ENCODE measurements around the gene SPAG16.
"Not testable (repeated sequence)": the region's sequence is repeated elsewhere in the genome, so short reads cannot be mapped to it uniquely, and the experiment has no call there.

SPAG16 gene

GRCh38 chr2:213320604-213321003 lies 36.3 kb downstream of the SPAG16 start:
- H3K27me3 ChIP-seq (ENCODE audit: insufficient read depth, low read length), result no peaks in the 10 kb centered on the region
- no peaks in the 10 kb centered on the region for H3F3A ChIP-seq (ENCODE audit: insufficient read depth, low read length)
- peaks cover 6% of the 10 kb centered on the region; the same call in 1 of the 2 replicates for H3K36me3 ChIP-seq (ENCODE audit: insufficient read depth, low read length)
- H3K4me2 ChIP-seq (ENCODE audit: low read length), result no peak overlapping the region
- H4K20me1 ChIP-seq (ENCODE audit: insufficient read depth, low read length), result no peaks in the 10 kb centered on the region
- H3K9me2 ChIP-seq (ENCODE audit: low read depth, low read length), result no peaks in the 10 kb centered on the region
- H3K4me3 ChIP-seq (ENCODE audit: low read depth, low read length, poor library complexity, severe bottlenecking), result no peak overlapping the region
- H3K9ac ChIP-seq (ENCODE audit: low read length), result no peak overlapping the region
- no peak overlapping the region for H2AFZ ChIP-seq (ENCODE audit: low read length)
- H3K4me1 ChIP-seq (ENCODE audit: insufficient read depth, low read length, severe bottlenecking), result no peaks in the 10 kb centered on the region
- no peaks in the 10 kb centered on the region for H3K79me2 ChIP-seq (ENCODE audit: insufficient read depth, low read length)
- no peak for TF ChIP-seq EZH2 (IDR thresholded peaks at IDR 0.05; ENCODE audit: borderline replicate concordance, low read length)
- TF ChIP-seq, protein P1, sequence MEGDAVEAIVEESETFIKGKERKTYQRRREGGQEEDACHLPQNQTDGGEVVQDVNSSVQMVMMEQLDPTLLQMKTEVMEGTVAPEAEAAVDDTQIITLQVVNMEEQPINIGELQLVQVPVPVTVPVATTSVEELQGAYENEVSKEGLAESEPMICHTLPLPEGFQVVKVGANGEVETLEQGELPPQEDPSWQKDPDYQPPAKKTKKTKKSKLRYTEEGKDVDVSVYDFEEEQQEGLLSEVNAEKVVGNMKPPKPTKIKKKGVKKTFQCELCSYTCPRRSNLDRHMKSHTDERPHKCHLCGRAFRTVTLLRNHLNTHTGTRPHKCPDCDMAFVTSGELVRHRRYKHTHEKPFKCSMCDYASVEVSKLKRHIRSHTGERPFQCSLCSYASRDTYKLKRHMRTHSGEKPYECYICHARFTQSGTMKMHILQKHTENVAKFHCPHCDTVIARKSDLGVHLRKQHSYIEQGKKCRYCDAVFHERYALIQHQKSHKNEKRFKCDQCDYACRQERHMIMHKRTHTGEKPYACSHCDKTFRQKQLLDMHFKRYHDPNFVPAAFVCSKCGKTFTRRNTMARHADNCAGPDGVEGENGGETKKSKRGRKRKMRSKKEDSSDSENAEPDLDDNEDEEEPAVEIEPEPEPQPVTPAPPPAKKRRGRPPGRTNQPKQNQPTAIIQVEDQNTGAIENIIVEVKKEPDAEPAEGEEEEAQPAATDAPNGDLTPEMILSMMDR (IDR thresholded peaks at IDR 0.05; ENCODE audit: low read length), result no peak
- H3K9me3 ChIP-seq (ENCODE audit: low read length), result no peaks in the 10 kb centered on the region
- H3K27ac ChIP-seq (ENCODE audit: low read depth, low read length, poor library complexity, severe bottlenecking), result no peak overlapping the region

DNA sequence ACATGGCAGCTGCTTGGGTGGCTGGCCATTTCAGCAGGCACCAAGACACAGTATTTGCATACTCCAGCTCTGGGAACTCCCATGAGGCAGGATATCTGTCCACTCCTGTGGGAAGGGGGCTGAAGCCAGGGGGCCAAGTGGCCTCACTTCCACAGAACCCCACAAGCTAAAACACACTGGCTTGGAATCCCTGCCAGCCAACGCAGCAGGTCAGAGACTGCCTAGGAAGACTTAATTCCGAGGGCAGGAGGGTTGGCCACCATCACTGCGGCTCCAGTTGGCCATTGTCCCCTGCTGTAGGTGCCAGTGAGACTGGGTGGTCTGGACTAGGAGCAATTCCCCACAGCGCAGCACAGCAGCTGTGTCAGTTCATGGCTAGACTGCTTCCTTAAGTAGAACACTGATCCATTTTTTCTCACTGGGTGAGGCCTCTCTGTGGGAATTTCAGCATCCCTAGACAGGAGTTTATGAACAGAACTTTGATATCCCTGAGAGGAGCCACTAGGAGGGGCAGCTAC lies 52.0 kb downstream of the SPAG16 start:
- H3K9me2 ChIP-seq (ENCODE audit: low read depth, low read length), result no peaks in the 10 kb centered on the region; the same call in 1 of the 2 replicates
- no peak overlapping the region for H3K4me2 ChIP-seq (ENCODE audit: low read length)
- no peak overlapping the region for H2AFZ ChIP-seq (ENCODE audit: low read length)
- H3K4me1 ChIP-seq (ENCODE audit: insufficient read depth, low read length, severe bottlenecking), result no peaks in the 10 kb centered on the region
- H3K9ac ChIP-seq (ENCODE audit: low read length), result no peak overlapping the region
- H3K9me3 ChIP-seq (ENCODE audit: low read length), result 0 out of 2 replicates have a peak, but pooled peaks cover 3% of the 10 kb centered on the region
- H3K27me3 ChIP-seq (ENCODE audit: insufficient read depth, low read length), result no peaks in the 10 kb centered on the region
- H3K27ac ChIP-seq (ENCODE audit: low read depth, low read length, poor library complexity, severe bottlenecking), result no peak overlapping the region
- H3K36me3 ChIP-seq (ENCODE audit: insufficient read depth, low read length), result no peaks in the 10 kb centered on the region
- H4K20me1 ChIP-seq (ENCODE audit: insufficient read depth, low read length), result no peaks in the 10 kb centered on the region
- no peak overlapping the region for H3K4me3 ChIP-seq (ENCODE audit: low read depth, low read length, poor library complexity, severe bottlenecking)
- no peak for TF ChIP-seq EZH2 (IDR thresholded peaks at IDR 0.05; ENCODE audit: borderline replicate concordance, low read length)
- no peaks in the 10 kb centered on the region for H3K79me2 ChIP-seq (ENCODE audit: insufficient read depth, low read length)
- no peaks in the 10 kb centered on the region for H3F3A ChIP-seq (ENCODE audit: insufficient read depth, low read length)

GRCh38 chr2:213353419-213353818 lies 69.2 kb downstream of the SPAG16 start:
- no peaks in the 10 kb centered on the region for H3K27me3 ChIP-seq (ENCODE audit: insufficient read depth, low read length)
- no peaks in the 10 kb centered on the region for H3K36me3 ChIP-seq (ENCODE audit: insufficient read depth, low read length)
- no peak overlapping the region for H2AFZ ChIP-seq (ENCODE audit: low read length)
- TF ChIP-seq, protein P1 (IDR thresholded peaks at IDR 0.05; ENCODE audit: low read length), result no peak
- no peak for TF ChIP-seq EZH2 (IDR thresholded peaks at IDR 0.05; ENCODE audit: borderline replicate concordance, low read length)
- H3K9me3 ChIP-seq (ENCODE audit: low read length), result no peaks in the 10 kb centered on the region
- no peak overlapping the region for H3K4me3 ChIP-seq (ENCODE audit: low read depth, low read length, poor library complexity, severe bottlenecking)
- no peak overlapping the region for H3K27ac ChIP-seq (ENCODE audit: low read depth, low read length, poor library complexity, severe bottlenecking)
- no peaks in the 10 kb centered on the region for H3K79me2 ChIP-seq (ENCODE audit: insufficient read depth, low read length)
- H3F3A ChIP-seq (ENCODE audit: insufficient read depth, low read length), result no peaks in the 10 kb centered on the region
- no peaks in the 10 kb centered on the region for H4K20me1 ChIP-seq (ENCODE audit: insufficient read depth, low read length)
- no peaks in the 10 kb centered on the region; the same call in 1 of the 2 replicates for H3K9me2 ChIP-seq (ENCODE audit: low read depth, low read length)
- no peaks in the 10 kb centered on the region for H3K4me1 ChIP-seq (ENCODE audit: insufficient read depth, low read length, severe bottlenecking)
- H3K9ac ChIP-seq (ENCODE audit: low read length), result no peak overlapping the region
- no peak overlapping the region for H3K4me2 ChIP-seq (ENCODE audit: low read length)

GRCh38 chr2:213376644-213377043 lies 92.4 kb downstream of the SPAG16 start:
- Histone ChIP-seq H4K20me1 (ENCODE audit: insufficient read depth, low read length) (no peaks in the 10 kb centered on the region), H3F3A (ENCODE audit: insufficient read depth, low read length) (no peaks in the 10 kb centered on the region), H3K9me2 (ENCODE audit: low read depth, low read length) (no peaks in the 10 kb centered on the region), H3K79me2 (ENCODE audit: insufficient read depth, low read length) (no peaks in the 10 kb centered on the region), H3K4me2 (ENCODE audit: low read length) (no peak overlapping the region), H3K9ac (ENCODE audit: low read length) (no peak overlapping the region), H3K27me3 (ENCODE audit: insufficient read depth, low read length) (no peaks in the 10 kb centered on the region), H2AFZ (ENCODE audit: low read length) (no peak overlapping the region), H3K4me3 (ENCODE audit: low read depth, low read length, poor library complexity, severe bottlenecking) (no peak overlapping the region), H3K27ac (ENCODE audit: low read depth, low read length, poor library complexity, severe bottlenecking) (no peak overlapping the region), H3K4me1 (ENCODE audit: insufficient read depth, low read length, severe bottlenecking) (no peaks in the 10 kb centered on the region), H3K9me3 (ENCODE audit: low read length) (no peaks in the 10 kb centered on the region), H3K36me3 (ENCODE audit: insufficient read depth, low read length) (no peaks in the 10 kb centered on the region)
- no peak for TF ChIP-seq EZH2 (IDR thresholded peaks at IDR 0.05; ENCODE audit: borderline replicate concordance, low read length)
- TF ChIP-seq, protein P1 (IDR thresholded peaks at IDR 0.05; ENCODE audit: low read length), result no peak

DNA sequence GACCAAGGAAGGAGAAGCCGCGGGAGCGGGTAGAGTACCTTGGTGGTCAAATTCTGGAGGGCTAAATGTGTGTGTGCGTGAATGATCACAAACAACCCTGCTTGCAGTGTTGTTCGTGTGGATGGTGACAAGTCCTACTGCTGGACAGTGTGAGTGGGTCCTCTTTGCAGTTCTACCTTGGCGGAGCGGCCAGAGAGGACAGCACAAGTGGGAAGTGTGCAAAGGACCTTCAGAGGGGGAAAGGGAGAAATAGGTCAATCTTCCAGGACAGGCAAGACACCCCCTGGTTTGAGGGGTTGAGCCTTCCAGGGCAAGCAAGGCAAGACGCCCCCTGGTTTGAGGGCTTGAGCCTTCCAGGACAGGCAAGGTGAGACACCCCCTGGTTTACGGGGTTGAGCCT lies 122.8 kb downstream of the SPAG16 start:
- H3K9ac ChIP-seq (ENCODE audit: low read length); H3K79me2 ChIP-seq (ENCODE audit: insufficient read depth, low read length); H4K20me1 ChIP-seq (ENCODE audit: insufficient read depth, low read length); H3K4me1 ChIP-seq (ENCODE audit: insufficient read depth, low read length, severe bottlenecking); H3K36me3 ChIP-seq (ENCODE audit: insufficient read depth, low read length); H3K4me2 ChIP-seq (ENCODE audit: low read length); H3F3A ChIP-seq (ENCODE audit: insufficient read depth, low read length); H3K9me2 ChIP-seq (ENCODE audit: low read depth, low read length); H2AFZ ChIP-seq (ENCODE audit: low read length); H3K4me3 ChIP-seq (ENCODE audit: low read depth, low read length, poor library complexity, severe bottlenecking); H3K27me3 ChIP-seq (ENCODE audit: insufficient read depth, low read length); H3K9me3 ChIP-seq (ENCODE audit: low read length); H3K27ac ChIP-seq (ENCODE audit: low read depth, low read length, poor library complexity, severe bottlenecking): not testable (repeated sequence)

Data from OCI-LY1 (cell line).